WTC11 (cell line): ENCODE results near the gene IKBKG. TPM values are rescaled to one million over a fixed set of nuclear protein-coding genes. Genes with fewer than 3 reads are reported as not detected.
"Not testable (repeated sequence)": the region's sequence is repeated elsewhere in the genome, so short reads cannot be mapped to it uniquely, and the experiment has no call there.

Experiments used
- ATAC-seq: fragments of 200-7000 bp; cut with Tn5 transposase; 2 replicates; pipeline ENCODE4 v1.10.0; 2021; ENCODE audit warnings: mild to moderate bottlenecking, moderate library complexity
- CTCF ChIA-PET: fragments of 300-600 bp; sonication (Branson Sonifier 250); formaldehyde crosslinking; loops from one replicate; lab custom pipeline; 2021; ENCODE audit warnings: antibody characterized with exemption; lab: Charles Lee
- POLR2A ChIA-PET: fragments of 350-600 bp; sonication (Branson Sonifier 250); formaldehyde crosslinking; loops from one replicate; lab custom pipeline; 2021; ENCODE audit warnings: antibody characterized with exemption; lab: Charles Lee
- DNase-seq: peaks from one replicate; pipeline ENCODE4 v3.0.0; 2021; ENCODE audit warnings: low spot score
- H3K27ac Mint-ChIP-seq: 2 replicates; pipeline ENCODE4 v1.8.0; 2021; ENCODE audit warnings: mixed read lengths
- H3K27me3 Mint-ChIP-seq: 2 replicates; pipeline ENCODE4 v1.8.0; 2021; ENCODE audit warnings: low read depth, mild to moderate bottlenecking, moderate library complexity, mixed read lengths
- H3K36me3 Mint-ChIP-seq: 2 replicates; pipeline ENCODE4 v1.8.0; 2021; ENCODE audit warnings: mixed read lengths
- H3K4me1 Mint-ChIP-seq: 2 replicates; pipeline ENCODE4 v1.8.0; 2022; ENCODE audit warnings: mixed read lengths
- H3K4me3 Mint-ChIP-seq: 2 replicates; pipeline ENCODE4 v1.8.0; 2021; ENCODE audit warnings: mild to moderate bottlenecking, moderate library complexity, mixed read lengths
- H3K9me3 Mint-ChIP-seq: 2 replicates; pipeline ENCODE4 v1.8.0; 2021; ENCODE audit warnings: mixed read lengths
- ELF4 ChIP-seq: sonication (generic); formaldehyde crosslinking; IDR thresholded peaks from 2 replicates; pipeline ENCODE4 v1.8.1; 2022; ENCODE audit warnings: low read depth, mild to moderate bottlenecking, moderate library complexity, missing genetic modification reagents
- ETV6 ChIP-seq: sonication (generic); formaldehyde crosslinking; IDR thresholded peaks from 2 replicates; pipeline ENCODE4 v1.8.1; 2022; ENCODE audit warnings: mild to moderate bottlenecking, missing genetic modification reagents
- GRHL2 ChIP-seq: fragments of 250-450 bp; sonication (Bioruptor Pico); IDR thresholded peaks from 2 replicates; pipeline ENCODE4 v1.8.0; 2022; ENCODE audit warnings: mild to moderate bottlenecking, moderate library complexity; ENCODE audit not compliant: insufficient replicate concordance, severe bottlenecking
- NR1H2 ChIP-seq: sonication (generic); formaldehyde crosslinking; IDR thresholded peaks from 2 replicates; pipeline ENCODE4 v1.9.0; 2021; ENCODE audit warnings: mild to moderate bottlenecking, moderate library complexity, missing genetic modification reagents
- NR2C2 ChIP-seq: sonication (generic); formaldehyde crosslinking; IDR thresholded peaks from 2 replicates; pipeline ENCODE4 v1.8.0; 2022; ENCODE audit warnings: mild to moderate bottlenecking, missing genetic modification reagents
- TP53 ChIP-seq: sonication (generic); formaldehyde crosslinking; IDR thresholded peaks from 2 replicates; pipeline ENCODE4 v1.8.1; 2023; ENCODE audit warnings: mild to moderate bottlenecking, missing genetic modification reagents
- USF2 ChIP-seq: sonication (generic); formaldehyde crosslinking; IDR thresholded peaks from 2 replicates; pipeline ENCODE4 v1.8.1; 2023; ENCODE audit warnings: mild to moderate bottlenecking, missing genetic modification reagents, moderate library complexity
- ZNF532 ChIP-seq: fragments of 250-450 bp; sonication (Bioruptor Pico); IDR thresholded peaks from 2 replicates; pipeline ENCODE4 v1.9.0; 2021; ENCODE audit warnings: mild to moderate bottlenecking, borderline replicate concordance
- ZNF671 ChIP-seq: fragments of 250-450 bp; sonication (Bioruptor Pico); IDR thresholded peaks from 2 replicates; pipeline ENCODE4 v1.8.0; 2021; ENCODE audit warnings: mild to moderate bottlenecking
- total RNA-seq: library from RNA; stranded (reverse); gene quantifications from 3 replicates; pipeline ENCODE4 v1.2.3, GENCODE V29; 2021
- TF ChIP-seq, protein P1 (sequence below): fragments of 200-600 bp; IDR thresholded peaks from 2 replicates; pipeline ENCODE4 v1.8.0; 2022; ENCODE audit warnings: antibody characterized with exemption
- TF ChIP-seq, protein P2 (sequence below): sonication (generic); formaldehyde crosslinking; IDR thresholded peaks from 2 replicates; pipeline ENCODE4 v1.8.0; 2023; ENCODE audit warnings: missing genetic modification reagents

The IKBKG gene
- total RNA-seq, 1 experiment from 2014 or later = 29.1 TPM

DNA sequence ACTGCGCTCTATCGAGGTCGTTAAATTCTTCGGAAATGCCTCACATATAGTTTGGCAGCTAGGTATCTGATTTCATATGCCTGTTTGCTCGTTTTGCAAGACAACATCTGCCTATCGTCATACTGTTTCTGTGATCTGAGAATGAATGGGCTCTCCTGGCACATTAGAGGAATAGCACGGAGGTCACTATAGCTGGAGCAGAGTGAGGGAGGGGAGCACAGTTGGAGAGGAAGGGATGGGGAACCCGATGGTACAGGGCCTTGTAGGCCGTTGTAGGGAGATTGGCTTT is 552 bp downstream of the IKBKG start:
- POLR2A ChIA-PET = interaction anchor here (1.6 kb wide), 1 partner anchor 30 kb away, joined by 3 read pairs; no protein-coding TSS in a partner anchor
- TF ChIP-seq GRHL2 (CRISPR knock-in tag) = no peak
- no peak for TF ChIP-seq USF2 (CRISPR knock-in tag)
- TF ChIP-seq NR1H2 (CRISPR knock-in tag) = no peak
- TF ChIP-seq ELF4 (CRISPR knock-in tag) = no peak
- TF ChIP-seq ZNF532 = no peak
- no peak for TF ChIP-seq NR2C2
- TF ChIP-seq, protein P1, sequence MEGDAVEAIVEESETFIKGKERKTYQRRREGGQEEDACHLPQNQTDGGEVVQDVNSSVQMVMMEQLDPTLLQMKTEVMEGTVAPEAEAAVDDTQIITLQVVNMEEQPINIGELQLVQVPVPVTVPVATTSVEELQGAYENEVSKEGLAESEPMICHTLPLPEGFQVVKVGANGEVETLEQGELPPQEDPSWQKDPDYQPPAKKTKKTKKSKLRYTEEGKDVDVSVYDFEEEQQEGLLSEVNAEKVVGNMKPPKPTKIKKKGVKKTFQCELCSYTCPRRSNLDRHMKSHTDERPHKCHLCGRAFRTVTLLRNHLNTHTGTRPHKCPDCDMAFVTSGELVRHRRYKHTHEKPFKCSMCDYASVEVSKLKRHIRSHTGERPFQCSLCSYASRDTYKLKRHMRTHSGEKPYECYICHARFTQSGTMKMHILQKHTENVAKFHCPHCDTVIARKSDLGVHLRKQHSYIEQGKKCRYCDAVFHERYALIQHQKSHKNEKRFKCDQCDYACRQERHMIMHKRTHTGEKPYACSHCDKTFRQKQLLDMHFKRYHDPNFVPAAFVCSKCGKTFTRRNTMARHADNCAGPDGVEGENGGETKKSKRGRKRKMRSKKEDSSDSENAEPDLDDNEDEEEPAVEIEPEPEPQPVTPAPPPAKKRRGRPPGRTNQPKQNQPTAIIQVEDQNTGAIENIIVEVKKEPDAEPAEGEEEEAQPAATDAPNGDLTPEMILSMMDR = no peak
- no peak for TF ChIP-seq ZNF671 (CRISPR knock-in tag)
- TF ChIP-seq, protein P2, sequence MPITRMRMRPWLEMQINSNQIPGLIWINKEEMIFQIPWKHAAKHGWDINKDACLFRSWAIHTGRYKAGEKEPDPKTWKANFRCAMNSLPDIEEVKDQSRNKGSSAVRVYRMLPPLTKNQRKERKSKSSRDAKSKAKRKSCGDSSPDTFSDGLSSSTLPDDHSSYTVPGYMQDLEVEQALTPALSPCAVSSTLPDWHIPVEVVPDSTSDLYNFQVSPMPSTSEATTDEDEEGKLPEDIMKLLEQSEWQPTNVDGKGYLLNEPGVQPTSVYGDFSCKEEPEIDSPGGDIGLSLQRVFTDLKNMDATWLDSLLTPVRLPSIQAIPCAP = no peak
- no peak for TF ChIP-seq TP53 (CRISPR knock-in tag)
- H3K4me1 Mint-ChIP-seq = peaks cover 11% of the 10 kb centered on the region
- peak overlapping the region; percentile 98 for H3K27ac Mint-ChIP-seq
- H3K27me3 Mint-ChIP-seq = no peaks in the 10 kb centered on the region
- H3K9me3 Mint-ChIP-seq = no peaks in the 10 kb centered on the region
- no peak for DNase-seq
- peaks cover 7% of the 10 kb centered on the region for H3K36me3 Mint-ChIP-seq
- ATAC-seq = no peak
- H3K4me3 Mint-ChIP-seq = peak overlapping the region; percentile 97
- CTCF ChIA-PET = interaction anchor here (1.0 kb wide), 2 partner anchors 58 to 175 kb away, joined by 3 to 7 read pairs; partner anchors contain the start of gene SLC10A3

DNA sequence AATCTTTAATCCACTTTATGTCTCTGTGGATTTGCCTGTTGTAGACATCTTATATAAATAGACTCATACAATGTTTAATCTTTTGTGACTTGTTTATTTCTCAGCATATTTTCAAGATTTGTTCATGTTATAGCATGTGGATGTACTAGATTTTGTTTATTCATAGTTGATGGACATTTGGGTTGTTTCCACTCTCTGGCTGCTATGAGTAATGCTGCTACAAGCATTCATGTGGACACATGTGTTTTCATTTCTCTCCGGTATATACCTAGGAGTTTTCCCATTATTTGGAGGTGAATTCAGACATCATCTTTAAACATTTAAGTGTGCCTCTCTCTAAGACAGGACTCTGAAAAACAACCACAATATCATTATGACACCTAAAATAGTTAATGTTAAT is 2.3 kb downstream of the IKBKG start:
- Mint-ChIP-seq H3K4me1 (peaks cover 11% of the 10 kb centered on the region), H3K9me3 (no peaks in the 10 kb centered on the region), H3K27ac (0 out of 2 replicates have a peak overlapping the region, but pooled peaks have one; percentile 38), H3K27me3 (no peaks in the 10 kb centered on the region), H3K36me3 (peaks cover 7% of the 10 kb centered on the region), H3K4me3 (no peak overlapping the region)
- ATAC-seq = no peak
- POLR2A ChIA-PET = no interaction called here
- no peak for TF ChIP-seq ETV6 (CRISPR knock-in tag)
- TF ChIP-seq, all 79 proteins: peak for 0
- CTCF ChIA-PET = no interaction called here
- no peak for DNase-seq

DNA sequence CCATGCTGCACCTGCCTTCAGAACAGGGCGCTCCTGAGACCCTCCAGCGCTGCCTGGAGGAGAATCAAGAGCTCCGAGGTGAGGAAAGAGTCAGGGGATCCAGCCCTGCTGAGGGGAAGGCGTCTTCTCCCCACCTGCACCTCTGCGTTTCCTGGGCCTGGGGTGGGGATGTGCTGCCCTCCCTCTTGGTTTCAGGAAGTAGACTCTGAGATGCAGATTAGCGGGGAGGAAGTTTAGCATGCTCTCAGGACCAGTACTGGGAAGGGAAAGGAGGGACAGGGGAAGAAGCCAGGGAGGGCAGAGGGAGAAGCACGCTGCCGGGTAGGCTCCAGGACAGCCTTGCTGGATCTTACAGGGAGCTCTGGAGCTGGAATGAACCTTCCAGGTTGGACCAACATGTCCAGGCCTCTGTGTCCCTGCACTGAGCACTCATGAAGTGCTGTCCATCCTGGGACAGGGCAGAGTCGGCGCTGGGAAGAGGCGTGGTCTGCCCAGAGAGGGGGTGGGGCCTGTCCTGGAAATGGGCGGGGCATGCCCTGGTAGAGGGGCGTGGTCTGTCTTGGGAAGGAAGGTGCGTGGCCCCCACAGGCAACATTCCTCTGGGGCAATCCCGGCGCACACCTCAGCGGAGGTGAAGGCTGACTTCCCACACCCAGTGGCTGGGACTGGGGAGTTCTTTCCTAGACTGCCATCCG is 4.8 kb downstream of the IKBKG start:
- DNase-seq, CTCF ChIA-PET, H3K9me3 Mint-ChIP-seq: not testable (repeated sequence)

DNA sequence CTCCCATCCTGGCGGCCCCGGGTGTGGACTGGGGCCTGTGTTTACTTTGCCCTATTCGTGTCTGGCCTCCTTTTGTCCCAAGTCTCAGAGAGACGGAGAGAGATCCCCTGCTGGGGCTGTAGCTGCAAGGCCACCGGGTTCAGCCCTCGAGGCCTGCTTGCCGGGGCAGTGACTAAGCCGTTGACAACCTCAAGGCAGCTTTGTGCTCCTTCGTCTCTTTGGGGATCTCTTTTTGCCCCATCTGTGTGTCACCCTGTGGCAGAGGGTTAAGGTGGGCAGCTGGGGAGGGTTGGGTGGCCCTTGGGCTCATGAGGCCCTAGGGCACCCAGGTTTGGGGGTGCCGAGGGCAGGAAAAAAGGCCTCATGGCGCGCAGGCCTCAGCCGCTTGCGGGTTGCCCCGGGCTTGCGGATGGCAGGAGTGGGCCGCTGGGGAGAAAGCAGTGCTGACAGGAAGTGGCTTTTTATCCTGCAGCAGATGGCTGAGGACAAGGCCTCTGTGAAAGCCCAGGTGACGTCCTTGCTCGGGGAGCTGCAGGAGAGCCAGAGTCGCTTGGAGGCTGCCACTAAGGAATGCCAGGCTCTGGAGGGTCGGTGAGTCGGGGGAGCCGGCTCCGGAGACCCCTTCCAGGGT is 10.8 kb downstream of the IKBKG start:
- H3K4me1 Mint-ChIP-seq, ATAC-seq, H3K36me3 Mint-ChIP-seq, H3K4me3 Mint-ChIP-seq, H3K27me3 Mint-ChIP-seq, H3K9me3 Mint-ChIP-seq, H3K27ac Mint-ChIP-seq, POLR2A ChIA-PET, DNase-seq, CTCF ChIA-PET: not testable (repeated sequence)

More for the DNA sequence above, 4.8 kb downstream of the IKBKG start:
- H3K4me1 Mint-ChIP-seq, H3K36me3 Mint-ChIP-seq, POLR2A ChIA-PET, H3K27me3 Mint-ChIP-seq, H3K27ac Mint-ChIP-seq, H3K4me3 Mint-ChIP-seq: not testable (repeated sequence)
- peak; percentile 85 for ATAC-seq

DNA sequence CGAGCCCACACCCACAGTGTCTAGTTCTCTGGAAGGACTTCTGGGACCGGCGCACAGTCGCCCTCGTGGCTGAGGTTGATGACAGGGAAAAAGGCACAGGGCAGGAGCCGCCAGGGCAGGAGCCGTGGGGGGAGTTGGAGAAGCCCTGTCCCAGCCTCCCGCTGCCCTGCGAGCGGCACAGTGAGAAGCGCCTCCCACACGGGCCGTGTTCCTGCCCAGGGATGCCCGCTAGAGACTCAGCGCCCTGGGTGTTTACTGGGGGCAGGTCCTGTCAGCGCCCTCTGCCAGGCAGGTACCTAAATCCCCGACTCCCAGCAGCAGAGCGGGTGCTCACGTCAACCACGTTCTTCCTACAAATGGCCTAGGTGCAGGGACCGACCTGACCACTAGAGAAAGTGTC is 11.5 kb downstream of the IKBKG start:
- H3K9me3 Mint-ChIP-seq, H3K27me3 Mint-ChIP-seq, POLR2A ChIA-PET, CTCF ChIA-PET, H3K27ac Mint-ChIP-seq, ATAC-seq, DNase-seq, H3K36me3 Mint-ChIP-seq, H3K4me3 Mint-ChIP-seq, H3K4me1 Mint-ChIP-seq: not testable (repeated sequence)

- H3K27ac Mint-ChIP-seq, H3K9me3 Mint-ChIP-seq, H3K36me3 Mint-ChIP-seq, H3K4me1 Mint-ChIP-seq, DNase-seq, H3K27me3 Mint-ChIP-seq, ATAC-seq, CTCF ChIA-PET, H3K4me3 Mint-ChIP-seq, POLR2A ChIA-PET: not testable (repeated sequence)
These were observed 12.9 kb downstream of the IKBKG start for GRCh38 chrX:154560326-154560725.

DNA sequence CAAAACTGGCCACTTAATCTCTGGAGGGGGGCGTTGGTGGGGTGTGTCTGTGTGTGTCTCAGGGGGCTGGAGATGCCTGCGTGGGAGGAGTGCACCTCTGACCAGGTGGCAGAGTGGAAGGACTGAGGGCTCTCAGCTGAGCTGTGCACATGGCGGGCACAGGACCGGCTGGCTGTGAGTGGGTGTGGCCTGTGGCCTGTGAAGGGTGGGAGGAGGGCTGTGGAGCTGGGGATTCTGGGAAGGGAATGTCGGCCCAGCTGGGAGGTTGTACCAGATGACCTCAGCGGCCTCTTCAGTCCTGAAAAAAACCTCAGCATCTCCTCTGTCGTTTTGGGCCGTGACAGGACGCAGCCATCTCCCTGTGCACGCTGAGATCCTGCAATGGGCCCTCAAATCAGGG is 14.9 kb downstream of the IKBKG start:
- CTCF ChIA-PET, H3K27ac Mint-ChIP-seq, H3K36me3 Mint-ChIP-seq, H3K27me3 Mint-ChIP-seq, H3K9me3 Mint-ChIP-seq, DNase-seq, H3K4me3 Mint-ChIP-seq, H3K4me1 Mint-ChIP-seq, POLR2A ChIA-PET: not testable (repeated sequence)
- ATAC-seq = peak; percentile 38; the same call in 1 of the 2 replicates
